Measurements from ENCODE around the gene FLII.
A peak's percentile ranks its signal among the peaks of the same experiment; 100 is the strongest.

FLII gene

GRCh38 chr17:18236494-18236893 lies 22.0 kb downstream of the FLII start:
- Mint-ChIP-seq H3K27ac (no peak overlapping the region), H3K36me3 (no peaks in the 10 kb centered on the region), H3K27me3 (no peaks in the 10 kb centered on the region), H3K9me3 (no peaks in the 10 kb centered on the region), H3K4me1 (no peaks in the 10 kb centered on the region), H3K4me3 (no peak overlapping the region)

GRCh38 chr17:18235743-18236256 lies 22.7 kb downstream of the FLII start:
- Mint-ChIP-seq H3K9me3 (no peaks in the 10 kb centered on the region), H3K36me3 (no peaks in the 10 kb centered on the region)

GRCh38 chr17:18234853-18235380 lies 23.6 kb downstream of the FLII start:
- no peak overlapping the region for H3K4me3 Mint-ChIP-seq
- H3K4me1 Mint-ChIP-seq: no peaks in the 10 kb centered on the region
- H3K36me3 Mint-ChIP-seq: no peaks in the 10 kb centered on the region
- no peak overlapping the region for H3K27ac Mint-ChIP-seq
- H3K27me3 Mint-ChIP-seq: no peaks in the 10 kb centered on the region
- H3K9me3 Mint-ChIP-seq: no peaks in the 10 kb centered on the region

More at GRCh38 chr17:18235743-18236256, 22.7 kb downstream of the FLII start:
- Mint-ChIP-seq H3K4me3 (no peak overlapping the region), H3K27me3 (no peaks in the 10 kb centered on the region), H3K27ac (no peak overlapping the region), H3K4me1 (no peaks in the 10 kb centered on the region)

- H3K27me3 Mint-ChIP-seq: no peaks in the 10 kb centered on the region
- H3K4me1 Mint-ChIP-seq: peaks cover 2% of the 10 kb centered on the region
- H3K4me3 Mint-ChIP-seq: no peak overlapping the region
- no peak overlapping the region for H3K27ac Mint-ChIP-seq
- H3K36me3 Mint-ChIP-seq: no peaks in the 10 kb centered on the region
- H3K9me3 Mint-ChIP-seq: no peaks in the 10 kb centered on the region
Measured at GRCh38 chr17:18233803-18234518, 24.6 kb downstream of the FLII start.

- no peaks in the 10 kb centered on the region for H3K9me3 Mint-ChIP-seq
- H3K27ac Mint-ChIP-seq: no peak overlapping the region
- no peaks in the 10 kb centered on the region for H3K36me3 Mint-ChIP-seq
- H3K27me3 Mint-ChIP-seq: no peaks in the 10 kb centered on the region
- no peak overlapping the region for H3K4me3 Mint-ChIP-seq
- peaks cover 25% of the 10 kb centered on the region for H3K4me1 Mint-ChIP-seq
Measured at GRCh38 chr17:18231164-18231563, 27.4 kb downstream of the FLII start.

- no peak overlapping the region for H3K4me3 Mint-ChIP-seq
- no peaks in the 10 kb centered on the region for H3K9me3 Mint-ChIP-seq
- no peaks in the 10 kb centered on the region for H3K36me3 Mint-ChIP-seq
- no peak overlapping the region for H3K27ac Mint-ChIP-seq
- no peaks in the 10 kb centered on the region for H3K27me3 Mint-ChIP-seq
- peaks cover 29% of the 10 kb centered on the region for H3K4me1 Mint-ChIP-seq
Measured at GRCh38 chr17:18230288-18231141, 28.0 kb downstream of the FLII start.

- Mint-ChIP-seq H3K27me3 (no peaks in the 10 kb centered on the region), H3K36me3 (no peaks in the 10 kb centered on the region), H3K4me1 (peaks cover 29% of the 10 kb centered on the region), H3K9me3 (no peaks in the 10 kb centered on the region), H3K4me3 (no peak overlapping the region), H3K27ac (no peak overlapping the region)
Measured at GRCh38 chr17:18229771-18230170, 28.8 kb downstream of the FLII start.

GRCh38 chr17:18229254-18229653 lies 29.3 kb downstream of the FLII start:
- Mint-ChIP-seq H3K27ac (no peak overlapping the region), H3K9me3 (no peaks in the 10 kb centered on the region), H3K36me3 (no peaks in the 10 kb centered on the region), H3K4me3 (no peak overlapping the region), H3K27me3 (no peaks in the 10 kb centered on the region), H3K4me1 (peaks cover 29% of the 10 kb centered on the region)

GRCh38 chr17:18228176-18228682 lies 30.3 kb downstream of the FLII start:
- Mint-ChIP-seq H3K4me1 (peaks cover 29% of the 10 kb centered on the region), H3K4me3 (no peak overlapping the region), H3K36me3 (no peaks in the 10 kb centered on the region), H3K9me3 (no peaks in the 10 kb centered on the region), H3K27me3 (no peaks in the 10 kb centered on the region), H3K27ac (no peak overlapping the region)

- H3K9me3 Mint-ChIP-seq: no peaks in the 10 kb centered on the region
- no peak overlapping the region for H3K4me3 Mint-ChIP-seq
- peaks cover 29% of the 10 kb centered on the region for H3K4me1 Mint-ChIP-seq
- H3K27me3 Mint-ChIP-seq: no peaks in the 10 kb centered on the region
- H3K36me3 Mint-ChIP-seq: no peaks in the 10 kb centered on the region
- no peak overlapping the region for H3K27ac Mint-ChIP-seq
Measured at GRCh38 chr17:18227635-18228034, 30.9 kb downstream of the FLII start.

GRCh38 chr17:18226284-18226945 lies 32.1 kb downstream of the FLII start:
- Mint-ChIP-seq H3K27ac (peak overlapping the region; percentile 80), H3K4me1 (peaks cover 29% of the 10 kb centered on the region), H3K36me3 (no peaks in the 10 kb centered on the region), H3K9me3 (no peaks in the 10 kb centered on the region), H3K4me3 (peak overlapping the region; percentile 94), H3K27me3 (no peaks in the 10 kb centered on the region)

GRCh38 chr17:18225642-18226283 lies 32.8 kb downstream of the FLII start:
- Mint-ChIP-seq H3K36me3 (no peaks in the 10 kb centered on the region), H3K4me1 (peaks cover 29% of the 10 kb centered on the region), H3K27me3 (no peaks in the 10 kb centered on the region), H3K27ac (peak overlapping the region; percentile 80), H3K4me3 (peak overlapping the region; percentile 94), H3K9me3 (no peaks in the 10 kb centered on the region)

- Mint-ChIP-seq H3K4me3 (peak within 1 kb of the TSS; percentile 94), H3K9me3 (no peaks in the 10 kb centered on the region), H3K27me3 (no peaks in the 10 kb centered on the region), H3K27ac (peak within 1 kb of the TSS; percentile 80), H3K36me3 (no peaks in the 10 kb centered on the region), H3K4me1 (peaks cover 29% of the 10 kb centered on the region)
Measured at GRCh38 chr17:18225121-18225641, 33.4 kb downstream of the FLII start, which contains the start of gene LLGL1. LLGL1 (plus strand) TSS chr17:18225635; CDS start chr17:18225683, 48 bp downstream.

- Mint-ChIP-seq H3K27me3 (no peaks in the 10 kb centered on the region), H3K4me1 (peaks cover 29% of the 10 kb centered on the region)
Measured at GRCh38 chr17:18224387-18225120, 34.0 kb downstream of the FLII start.

More at GRCh38 chr17:18224387-18225120, 34.0 kb downstream of the FLII start:
- H3K4me3 Mint-ChIP-seq: peak overlapping the region; percentile 81
- H3K9me3 Mint-ChIP-seq: no peaks in the 10 kb centered on the region
- no peak overlapping the region for H3K27ac Mint-ChIP-seq
- no peaks in the 10 kb centered on the region for H3K36me3 Mint-ChIP-seq
